ENCODE data around the gene CDC14A. TPM values are rescaled to one million over a fixed set of nuclear protein-coding genes. Genes with fewer than 3 reads are reported as not detected.

Gene CDC14A
- total RNA-seq, 2 donors from 2014 or later = 7.3 to 16.5 TPM

DNA sequence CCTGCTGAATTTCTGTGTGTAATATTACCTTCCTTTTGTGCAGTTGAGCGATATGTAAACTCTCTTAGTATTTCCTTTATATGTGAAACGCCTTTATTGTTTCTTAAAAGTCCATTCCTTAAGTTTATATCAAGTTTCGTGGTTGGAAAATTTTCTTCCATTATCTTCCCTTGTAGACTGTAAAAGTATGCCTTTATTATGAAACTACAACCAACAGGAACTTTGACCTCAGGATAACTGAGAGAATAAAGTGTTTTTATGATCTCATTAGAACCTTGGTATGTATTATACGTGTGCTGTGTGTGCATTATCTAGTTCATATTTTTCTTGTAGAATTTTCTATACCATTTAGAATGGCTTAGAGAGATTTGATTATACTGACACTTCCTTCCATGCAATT is 3.1 kb upstream of the CDC14A start:
- Histone ChIP-seq H3K27ac (no peak overlapping the region), H3K27me3 (no peaks in the 10 kb centered on the region), H3K36me3 (replicated peaks in 1 of 2; ENCODE audit: insufficient read depth in 1 of 2, low read depth in 2 of 2) (no peaks in the 10 kb centered on the region), H3K4me1 (peaks cover 18% of the 10 kb centered on the region), H3K4me3 (no peak overlapping the region), H3K9me3 (no peaks in the 10 kb centered on the region)
- ATAC-seq = no peak
- intact Hi-C loops (cut with DNase I) = no loop called here
- TF ChIP-seq POLR2A (IDR thresholded peaks at IDR 0.05) = no peak
- TF ChIP-seq, protein P1, sequence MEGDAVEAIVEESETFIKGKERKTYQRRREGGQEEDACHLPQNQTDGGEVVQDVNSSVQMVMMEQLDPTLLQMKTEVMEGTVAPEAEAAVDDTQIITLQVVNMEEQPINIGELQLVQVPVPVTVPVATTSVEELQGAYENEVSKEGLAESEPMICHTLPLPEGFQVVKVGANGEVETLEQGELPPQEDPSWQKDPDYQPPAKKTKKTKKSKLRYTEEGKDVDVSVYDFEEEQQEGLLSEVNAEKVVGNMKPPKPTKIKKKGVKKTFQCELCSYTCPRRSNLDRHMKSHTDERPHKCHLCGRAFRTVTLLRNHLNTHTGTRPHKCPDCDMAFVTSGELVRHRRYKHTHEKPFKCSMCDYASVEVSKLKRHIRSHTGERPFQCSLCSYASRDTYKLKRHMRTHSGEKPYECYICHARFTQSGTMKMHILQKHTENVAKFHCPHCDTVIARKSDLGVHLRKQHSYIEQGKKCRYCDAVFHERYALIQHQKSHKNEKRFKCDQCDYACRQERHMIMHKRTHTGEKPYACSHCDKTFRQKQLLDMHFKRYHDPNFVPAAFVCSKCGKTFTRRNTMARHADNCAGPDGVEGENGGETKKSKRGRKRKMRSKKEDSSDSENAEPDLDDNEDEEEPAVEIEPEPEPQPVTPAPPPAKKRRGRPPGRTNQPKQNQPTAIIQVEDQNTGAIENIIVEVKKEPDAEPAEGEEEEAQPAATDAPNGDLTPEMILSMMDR (IDR thresholded peaks at IDR 0.05) = no peak
- WGBS, 2 donors = 71 to 72% methylated on average over 4 of the region's 4 CpGs
- DNase-seq = no peak

DNA sequence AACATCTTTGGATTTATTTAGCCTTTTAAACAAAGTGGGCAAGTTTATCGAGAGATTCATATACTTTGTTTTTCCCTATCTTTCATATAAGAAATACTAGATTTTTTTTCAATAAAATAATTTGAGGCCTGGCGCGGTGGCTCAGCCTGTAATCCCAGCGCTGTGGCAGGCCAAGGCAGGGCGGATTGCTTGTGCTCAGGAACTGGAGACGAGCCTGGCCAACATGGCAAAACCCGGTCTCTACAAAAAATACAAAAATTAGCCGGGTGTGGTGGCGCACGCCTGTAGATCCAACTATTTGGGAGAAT is 1.6 kb upstream of the CDC14A start:
- WGBS, 2 donors = 78 to 80% methylated on average over 10 of the region's 10 CpGs

DNA sequence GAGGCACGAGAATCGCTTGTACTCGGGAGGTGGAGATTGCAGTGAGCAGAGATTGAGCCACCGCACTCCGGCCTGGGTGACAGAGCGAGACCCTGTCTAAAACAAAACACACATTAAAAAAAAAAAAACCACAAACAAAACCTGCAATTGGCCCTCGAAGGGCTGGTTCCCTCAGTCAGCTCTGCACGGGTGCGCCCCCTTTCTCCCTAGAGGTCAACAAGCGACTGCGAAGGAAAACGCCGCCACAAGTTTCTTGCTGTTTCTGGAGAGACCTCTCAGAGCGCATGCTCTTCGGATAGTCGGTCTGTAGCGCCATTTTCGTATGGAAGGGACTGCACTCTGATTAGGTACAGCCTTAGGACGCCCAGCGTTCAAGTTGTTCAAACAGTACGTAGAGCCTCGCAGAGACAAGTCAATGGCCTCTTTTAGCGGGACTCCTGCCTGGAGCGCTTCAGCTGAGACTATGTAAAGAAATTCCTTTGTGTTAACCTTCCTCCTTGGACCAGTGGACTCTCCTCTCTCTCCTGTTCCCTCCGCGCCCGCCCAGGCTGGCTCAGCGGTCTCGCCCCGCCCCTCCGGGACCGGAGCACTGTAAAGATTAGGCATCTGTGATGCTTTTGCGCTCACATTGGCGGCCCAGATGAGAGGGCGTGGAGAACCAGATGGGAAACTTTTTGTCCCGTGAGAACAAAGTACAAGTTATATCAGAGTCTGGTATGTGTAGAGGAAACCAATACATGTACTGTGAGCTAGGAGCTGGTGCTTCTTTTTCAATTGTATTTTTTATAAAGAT is 1.0 kb upstream of the CDC14A start:
- Histone ChIP-seq H3K4me1 (peaks cover 29% of the 10 kb centered on the region), H3K4me3 (peak overlapping the region; percentile 69 to 96), H3K27ac (peak overlapping the region; percentile 65 to 92 (median 86)), H3K36me3 (replicated peaks in 1 of 2; ENCODE audit: insufficient read depth in 1 of 2, low read depth in 2 of 2) (no peaks in the 10 kb centered on the region), H3K27me3 (no peaks in the 10 kb centered on the region), H3K9me3 (no peaks in the 10 kb centered on the region)
- intact Hi-C loops (cut with DNase I) = no loop called here
- TF ChIP-seq, protein P1 (IDR thresholded peaks at IDR 0.05) = peak in 5 of 7 experiments; percentile 22 to 36 (median 27)
- TF ChIP-seq POLR2A (IDR thresholded peaks at IDR 0.05) = peak in 2 of 3 donors; percentile 51 to 57
- ATAC-seq (peak; percentile 68), DNase-seq (peak; percentile 76 to 89 (median 83))
- WGBS, 2 donors = 3% methylated on average over 36 of the region's 36 CpGs

More for the DNA sequence above, 1.6 kb upstream of the CDC14A start:
- H3K4me1 ChIP-seq = peaks cover 29% of the 10 kb centered on the region
- no peaks in the 10 kb centered on the region for H3K36me3 ChIP-seq (replicated peaks in 1 of 2; ENCODE audit: insufficient read depth in 1 of 2, low read depth in 2 of 2)
- DNase-seq (no peak), ATAC-seq (no peak)
- no peaks in the 10 kb centered on the region for H3K27me3 ChIP-seq
- intact Hi-C loops (cut with DNase I) = no loop called here
- no peaks in the 10 kb centered on the region for H3K9me3 ChIP-seq
- peak overlapping the region in 1 of 2 donors; percentile 96 for H3K4me3 ChIP-seq
- no peak for TF ChIP-seq POLR2A (IDR thresholded peaks at IDR 0.05)
- TF ChIP-seq, protein P1 (IDR thresholded peaks at IDR 0.05) = no peak
- H3K27ac ChIP-seq = peak overlapping the region in 3 of 4 donors; percentile 84 to 92 (median 88)

DNA sequence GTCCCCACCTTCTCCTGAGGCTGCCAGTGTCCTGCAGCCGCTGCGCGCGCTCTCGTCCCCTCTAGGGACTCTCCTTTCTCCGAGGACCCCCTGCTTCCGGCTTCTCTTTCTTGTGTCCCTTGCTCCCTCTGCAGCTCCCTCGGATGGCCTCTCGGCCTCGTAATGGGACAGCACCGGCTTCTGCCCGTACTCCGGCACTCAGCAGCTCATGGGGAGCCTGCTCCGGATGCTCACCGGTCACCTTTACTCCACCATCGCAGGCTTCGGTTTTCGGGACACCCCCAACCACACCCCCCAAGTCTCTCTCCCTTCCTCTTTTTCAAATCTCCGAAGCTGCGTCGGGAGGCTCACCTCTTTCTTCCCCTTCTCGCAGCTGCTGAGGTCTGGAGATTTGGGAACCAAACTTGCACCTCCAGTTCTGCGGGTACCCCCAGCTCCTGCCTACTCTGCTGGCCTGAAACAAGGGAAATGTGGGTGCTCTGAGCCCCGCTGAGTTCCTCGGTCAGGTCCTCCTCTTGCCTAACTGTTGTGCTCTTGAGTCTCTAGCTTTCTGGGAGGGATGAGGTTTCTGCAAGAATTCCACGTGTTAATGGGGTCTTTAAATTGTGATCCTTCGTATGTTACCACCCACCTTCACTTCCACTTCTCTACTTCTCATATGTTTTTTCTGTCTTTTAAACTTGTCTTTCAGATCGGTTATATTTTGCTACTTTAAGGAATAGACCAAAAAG is 930 bp downstream of the CDC14A start:
- intact Hi-C loops (cut with DNase I) = no loop called here
- ATAC-seq = peak; percentile 0
- Histone ChIP-seq H3K4me1 (peaks cover 29% of the 10 kb centered on the region), H3K4me3 (peak overlapping the region; percentile 69 to 96), H3K27me3 (no peaks in the 10 kb centered on the region), H3K9me3 (no peaks in the 10 kb centered on the region), H3K36me3 (replicated peaks in 1 of 2; ENCODE audit: insufficient read depth in 1 of 2, low read depth in 2 of 2) (no peaks in the 10 kb centered on the region), H3K27ac (peak overlapping the region; percentile 83 to 92 (median 86))
- peak in 3 of 4 donors; percentile 24 to 46 (median 45) for DNase-seq
- WGBS, 2 donors = 3% methylated on average over 28 of the region's 28 CpGs
- no peak for TF ChIP-seq POLR2A (IDR thresholded peaks at IDR 0.05)
- TF ChIP-seq, protein P1 (IDR thresholded peaks at IDR 0.05) = no peak

All from body of pancreas (tissue), 4 donors.